ENCODE measurements around the gene MTRF1.

Gene MTRF1

DNA sequence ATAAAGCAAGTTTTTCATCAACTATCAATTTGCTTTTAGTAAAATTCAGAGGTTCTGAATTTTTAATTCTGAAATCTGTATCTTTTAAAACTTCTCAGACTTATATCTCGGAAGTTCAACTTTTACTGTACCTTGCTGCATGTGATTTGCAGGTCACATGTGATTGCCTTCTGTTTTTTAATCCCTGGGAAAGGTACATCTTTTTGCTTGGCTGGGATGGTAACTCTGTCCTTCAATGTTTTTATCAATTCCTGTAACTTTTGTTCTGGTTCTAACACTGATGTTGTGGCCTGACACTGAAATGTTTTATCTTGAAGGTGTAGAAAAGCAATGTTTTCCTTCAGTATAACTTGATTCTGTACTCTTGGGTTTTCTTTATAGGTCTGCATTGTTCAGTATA is 31.5 kb upstream of the MTRF1 start:
- no peak for DNase-seq (ENCODE audit: extremely low read depth, low read depth)
- TF ChIP-seq, protein P1, sequence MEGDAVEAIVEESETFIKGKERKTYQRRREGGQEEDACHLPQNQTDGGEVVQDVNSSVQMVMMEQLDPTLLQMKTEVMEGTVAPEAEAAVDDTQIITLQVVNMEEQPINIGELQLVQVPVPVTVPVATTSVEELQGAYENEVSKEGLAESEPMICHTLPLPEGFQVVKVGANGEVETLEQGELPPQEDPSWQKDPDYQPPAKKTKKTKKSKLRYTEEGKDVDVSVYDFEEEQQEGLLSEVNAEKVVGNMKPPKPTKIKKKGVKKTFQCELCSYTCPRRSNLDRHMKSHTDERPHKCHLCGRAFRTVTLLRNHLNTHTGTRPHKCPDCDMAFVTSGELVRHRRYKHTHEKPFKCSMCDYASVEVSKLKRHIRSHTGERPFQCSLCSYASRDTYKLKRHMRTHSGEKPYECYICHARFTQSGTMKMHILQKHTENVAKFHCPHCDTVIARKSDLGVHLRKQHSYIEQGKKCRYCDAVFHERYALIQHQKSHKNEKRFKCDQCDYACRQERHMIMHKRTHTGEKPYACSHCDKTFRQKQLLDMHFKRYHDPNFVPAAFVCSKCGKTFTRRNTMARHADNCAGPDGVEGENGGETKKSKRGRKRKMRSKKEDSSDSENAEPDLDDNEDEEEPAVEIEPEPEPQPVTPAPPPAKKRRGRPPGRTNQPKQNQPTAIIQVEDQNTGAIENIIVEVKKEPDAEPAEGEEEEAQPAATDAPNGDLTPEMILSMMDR (IDR thresholded peaks at IDR 0.05; ENCODE audit: low read depth, low read length, missing control alignments): no peak
- no peak overlapping the region for H3K4me3 ChIP-seq (replicated peaks; ENCODE audit: low read depth, low read length)

DNA sequence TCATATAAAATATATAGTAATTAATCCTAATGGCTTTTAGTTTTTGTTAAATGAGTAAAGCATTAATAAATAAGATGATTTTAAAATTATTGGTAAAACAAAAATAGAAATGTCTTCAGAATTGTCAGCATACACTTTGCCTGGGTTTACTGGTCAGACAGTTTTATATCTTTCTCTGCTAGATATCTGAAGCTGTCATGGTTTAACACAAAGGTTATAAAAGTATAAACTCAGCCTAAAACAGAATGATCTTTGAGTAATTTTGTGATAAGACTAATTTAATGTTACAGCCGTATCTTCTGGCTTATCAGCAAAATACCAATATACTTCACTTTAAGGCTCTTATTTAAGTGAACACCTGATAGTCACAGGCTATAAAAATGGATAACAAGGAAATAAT is 29.9 kb upstream of the MTRF1 start:
- TF ChIP-seq, protein P1 (IDR thresholded peaks at IDR 0.05; ENCODE audit: low read depth, low read length, missing control alignments): no peak
- no peak overlapping the region for H3K4me3 ChIP-seq (replicated peaks; ENCODE audit: low read depth, low read length)
- DNase-seq (ENCODE audit: extremely low read depth, low read depth): no peak

DNA sequence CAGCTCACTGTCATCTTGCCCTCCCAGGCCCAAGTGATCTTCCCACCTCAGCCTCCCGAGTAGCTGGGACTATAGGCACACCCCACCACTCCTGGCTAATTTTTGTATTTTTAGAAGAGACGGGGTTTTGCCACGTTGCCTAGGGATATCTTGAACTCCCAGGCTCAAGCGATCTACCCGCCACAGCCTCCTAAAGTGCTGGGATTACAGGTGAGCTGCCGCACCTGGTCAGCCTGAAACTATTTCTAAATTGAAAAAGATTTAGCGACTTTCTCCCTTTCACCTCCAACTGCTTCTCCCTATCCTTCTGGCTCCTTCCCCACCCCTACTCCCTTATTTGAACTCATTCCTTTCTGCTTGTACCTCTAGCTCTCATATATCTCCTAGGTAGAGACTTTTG is 27.9 kb upstream of the MTRF1 start:
- TF ChIP-seq, protein P1 (IDR thresholded peaks at IDR 0.05; ENCODE audit: low read depth, low read length, missing control alignments): no peak
- no peak overlapping the region for H3K4me3 ChIP-seq (replicated peaks; ENCODE audit: low read depth, low read length)
- no peak for DNase-seq (ENCODE audit: extremely low read depth, low read depth)

DNA sequence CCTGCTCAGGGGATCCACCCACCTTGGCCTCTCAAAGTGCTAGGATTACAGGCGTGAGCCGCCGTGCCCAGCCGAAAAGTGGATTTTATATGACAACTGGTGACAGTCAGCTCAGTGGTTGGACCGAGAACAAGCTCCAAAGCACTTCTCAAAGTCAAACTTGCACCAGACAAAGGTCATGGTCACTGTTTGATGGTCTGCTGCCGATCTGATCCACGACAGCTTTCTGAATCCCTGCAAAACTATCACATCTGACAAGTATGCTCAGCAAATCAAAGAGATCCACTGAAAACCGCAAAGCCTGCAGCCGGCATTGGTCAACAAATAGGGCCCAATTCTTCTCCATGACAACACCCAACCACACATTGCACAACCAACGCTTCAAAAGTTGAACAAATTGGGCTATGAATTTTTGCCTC is 26.1 kb upstream of the MTRF1 start:
- no peak overlapping the region for H3K4me3 ChIP-seq (replicated peaks; ENCODE audit: low read depth, low read length)
- TF ChIP-seq, protein P1 (IDR thresholded peaks at IDR 0.05; ENCODE audit: low read depth, low read length, missing control alignments): no peak
- DNase-seq (ENCODE audit: extremely low read depth, low read depth): no peak

DNA sequence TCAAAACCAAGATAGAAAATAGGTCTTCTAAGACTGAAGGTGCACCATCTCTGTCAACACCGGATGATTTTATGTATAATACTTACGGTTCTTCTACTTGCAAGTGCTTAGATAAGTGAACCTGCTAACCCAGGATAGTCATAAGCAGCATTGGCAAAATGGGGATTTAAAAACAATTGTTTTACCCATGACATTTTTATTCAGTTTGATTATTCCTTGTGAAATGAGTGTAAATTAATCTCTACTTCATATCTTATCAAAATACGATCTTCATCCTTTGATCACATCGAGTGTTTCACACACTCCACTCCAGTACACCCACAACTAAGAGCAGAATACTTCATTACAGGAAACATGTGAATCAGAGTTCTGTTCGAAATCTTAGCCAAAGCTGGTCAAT is 23.0 kb upstream of the MTRF1 start:
- TF ChIP-seq, protein P1 (IDR thresholded peaks at IDR 0.05; ENCODE audit: low read depth, low read length, missing control alignments): no peak

DNA sequence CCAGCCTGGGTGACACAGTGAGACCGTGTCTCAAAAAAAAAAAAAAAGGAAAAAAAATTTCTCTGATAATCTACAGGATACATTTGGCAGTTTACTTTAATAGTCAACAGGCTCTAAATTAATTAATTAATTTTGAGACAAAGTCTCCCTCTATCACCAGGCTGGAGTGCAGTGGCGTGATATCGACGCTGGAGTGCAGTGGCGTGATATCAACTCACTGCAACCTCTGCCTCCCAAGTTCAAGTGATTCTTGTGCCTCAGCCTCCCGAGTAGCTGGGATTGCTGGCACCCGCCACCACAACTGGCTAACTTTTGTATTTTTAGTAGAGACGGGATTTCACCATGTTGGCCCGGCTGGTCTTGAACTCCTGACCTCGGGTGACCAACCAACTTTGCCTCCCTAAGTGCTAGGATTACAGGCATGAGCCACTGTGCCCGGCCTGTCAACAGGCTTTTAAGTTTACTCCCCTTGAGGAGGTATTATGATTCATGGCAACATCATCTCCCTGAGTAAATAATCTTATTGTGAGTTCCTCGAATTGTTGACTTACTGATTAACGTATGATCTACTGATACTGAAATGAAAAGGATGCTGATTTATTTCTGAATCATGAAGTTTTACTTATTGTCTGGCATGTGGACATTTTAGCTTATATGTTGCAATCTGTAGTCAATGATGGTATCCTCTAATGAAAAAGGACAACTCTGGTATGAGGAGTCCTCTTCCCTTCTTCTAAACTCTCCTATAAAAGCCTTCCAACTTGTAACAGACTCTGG is 21.3 kb upstream of the MTRF1 start:
- TF ChIP-seq, protein P1 (IDR thresholded peaks at IDR 0.05; ENCODE audit: low read depth, low read length, missing control alignments): no peak
- no peak for DNase-seq (ENCODE audit: extremely low read depth, low read depth)
- H3K4me3 ChIP-seq (replicated peaks; ENCODE audit: low read depth, low read length): no peak overlapping the region

More for the DNA sequence above, 23.0 kb upstream of the MTRF1 start:
- no peak for DNase-seq (ENCODE audit: extremely low read depth, low read depth)
- no peak overlapping the region for H3K4me3 ChIP-seq (replicated peaks; ENCODE audit: low read depth, low read length)
